ENCODE measurements around the gene SORCS2.

DNA sequence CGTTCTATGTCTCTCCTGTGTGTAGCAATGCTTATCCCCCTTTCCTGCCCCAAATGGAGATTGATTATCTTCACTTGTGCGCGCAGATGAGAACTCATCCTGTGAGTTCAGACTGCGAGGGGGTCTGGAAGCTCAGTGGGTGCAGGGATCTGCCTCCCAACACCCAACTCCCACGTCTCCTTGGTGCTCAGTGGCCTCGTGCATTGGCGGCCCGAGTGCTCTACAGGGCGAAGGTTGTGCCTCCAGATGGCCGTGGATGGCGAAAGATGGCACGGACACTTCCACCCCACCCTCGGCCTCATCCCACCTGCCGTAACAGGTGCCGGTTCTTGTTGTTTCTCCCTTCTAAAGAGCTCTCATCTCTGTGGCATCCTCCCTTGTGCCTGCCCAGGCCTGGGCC lies 45.1 kb upstream of the SORCS2 start:
- TF ChIP-seq, protein P1, sequence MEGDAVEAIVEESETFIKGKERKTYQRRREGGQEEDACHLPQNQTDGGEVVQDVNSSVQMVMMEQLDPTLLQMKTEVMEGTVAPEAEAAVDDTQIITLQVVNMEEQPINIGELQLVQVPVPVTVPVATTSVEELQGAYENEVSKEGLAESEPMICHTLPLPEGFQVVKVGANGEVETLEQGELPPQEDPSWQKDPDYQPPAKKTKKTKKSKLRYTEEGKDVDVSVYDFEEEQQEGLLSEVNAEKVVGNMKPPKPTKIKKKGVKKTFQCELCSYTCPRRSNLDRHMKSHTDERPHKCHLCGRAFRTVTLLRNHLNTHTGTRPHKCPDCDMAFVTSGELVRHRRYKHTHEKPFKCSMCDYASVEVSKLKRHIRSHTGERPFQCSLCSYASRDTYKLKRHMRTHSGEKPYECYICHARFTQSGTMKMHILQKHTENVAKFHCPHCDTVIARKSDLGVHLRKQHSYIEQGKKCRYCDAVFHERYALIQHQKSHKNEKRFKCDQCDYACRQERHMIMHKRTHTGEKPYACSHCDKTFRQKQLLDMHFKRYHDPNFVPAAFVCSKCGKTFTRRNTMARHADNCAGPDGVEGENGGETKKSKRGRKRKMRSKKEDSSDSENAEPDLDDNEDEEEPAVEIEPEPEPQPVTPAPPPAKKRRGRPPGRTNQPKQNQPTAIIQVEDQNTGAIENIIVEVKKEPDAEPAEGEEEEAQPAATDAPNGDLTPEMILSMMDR (conservative IDR thresholded peaks at IDR 0.05; ENCODE audit: low read depth, low read length) = no peak
- no peak for TF ChIP-seq EZH2 (IDR thresholded peaks at IDR 0.05; ENCODE audit: borderline replicate concordance, low read depth, low read length, poor library complexity, severe bottlenecking)

Data from A673 (cell line).